Type B pancreatic cell (in vitro differentiated cells): Measurements from ENCODE around the gene SH3D19. TPM values are rescaled to one million over a fixed set of nuclear protein-coding genes. Genes with fewer than 3 reads are reported as not detected.

Experiments used
- DNase-seq: peaks from one replicate; pipeline ENCODE4 v3.0.0; 2021; ENCODE audit warnings: mixed read lengths; ENCODE audit not compliant: unreplicated experiment; ENCODE audit errors: extremely low spot score
- H3K27ac Mint-ChIP-seq: 2 replicates; pipeline ENCODE4 v1.8.0; 2021; ENCODE audit warnings: mild to moderate bottlenecking, mixed read lengths
- H3K27me3 Mint-ChIP-seq: 2 replicates; pipeline ENCODE4 v1.8.0; 2021; ENCODE audit warnings: mixed read lengths
- H3K36me3 Mint-ChIP-seq: 2 replicates; pipeline ENCODE4 v1.8.0; 2021; ENCODE audit warnings: mixed read lengths
- H3K4me1 Mint-ChIP-seq: one replicate; pipeline ENCODE4 v1.8.0; 2021; ENCODE audit warnings: mixed read lengths; ENCODE audit not compliant: unreplicated experiment
- H3K4me3 Mint-ChIP-seq: 2 replicates; pipeline ENCODE4 v1.8.0; 2021; ENCODE audit warnings: mild to moderate bottlenecking, mixed read lengths
- H3K9me3 Mint-ChIP-seq: 2 replicates; pipeline ENCODE4 v1.8.0; 2021; ENCODE audit warnings: mixed read lengths
- CTCF ChIP-seq: fragments of 200-600 bp; sonication (generic); conservative IDR thresholded peaks from 2 replicates; pipeline ENCODE4 v1.5.0; 2021; ENCODE audit warnings: antibody characterized with exemption, mild to moderate bottlenecking
- total RNA-seq: library from RNA; stranded (reverse); gene quantifications from 2 replicates; pipeline ENCODE4 v1.2.1, GENCODE V29; 2021; ENCODE audit warnings: low replicate concordance

The SH3D19 gene
- total RNA-seq, 1 donor from 2014 or later: 24.3 TPM

- no peaks in the 10 kb centered on the region for H3K9me3 Mint-ChIP-seq
- no peak overlapping the region for H3K27ac Mint-ChIP-seq
- DNase-seq: no peak
- TF ChIP-seq CTCF: no peak
- no peaks in the 10 kb centered on the region for H3K27me3 Mint-ChIP-seq
- H3K4me1 Mint-ChIP-seq: no peaks in the 10 kb centered on the region
- no peak overlapping the region for H3K4me3 Mint-ChIP-seq
- H3K36me3 Mint-ChIP-seq: peaks cover 8% of the 10 kb centered on the region
These were observed 195.6 kb downstream of the SH3D19 start for GRCh38 chr4:151129796-151130195.

- H3K27ac Mint-ChIP-seq: peak overlapping the region; percentile 10
- peak; percentile 87 for TF ChIP-seq CTCF
- no peaks in the 10 kb centered on the region for H3K9me3 Mint-ChIP-seq
- peaks cover 6% of the 10 kb centered on the region for H3K4me1 Mint-ChIP-seq
- no peak overlapping the region for H3K4me3 Mint-ChIP-seq
- peaks cover 7% of the 10 kb centered on the region for H3K36me3 Mint-ChIP-seq
- H3K27me3 Mint-ChIP-seq: no peaks in the 10 kb centered on the region
- no peak for DNase-seq
These were observed 207.9 kb downstream of the SH3D19 start for GRCh38 chr4:151117371-151117962.

- H3K36me3 Mint-ChIP-seq: peaks cover 4% of the 10 kb centered on the region
- TF ChIP-seq CTCF: no peak
- no peaks in the 10 kb centered on the region for H3K27me3 Mint-ChIP-seq
- DNase-seq: no peak
- no peaks in the 10 kb centered on the region for H3K9me3 Mint-ChIP-seq
- no peak overlapping the region for H3K4me3 Mint-ChIP-seq
- no peak overlapping the region for H3K27ac Mint-ChIP-seq
- H3K4me1 Mint-ChIP-seq: peaks cover 6% of the 10 kb centered on the region
These were observed 210.4 kb downstream of the SH3D19 start for GRCh38 chr4:151114986-151115385.

GRCh38 chr4:151114338-151114737 lies 211.1 kb downstream of the SH3D19 start:
- Mint-ChIP-seq H3K27me3 (no peaks in the 10 kb centered on the region), H3K4me1 (peaks cover 6% of the 10 kb centered on the region), H3K9me3 (no peaks in the 10 kb centered on the region), H3K36me3 (peaks cover 4% of the 10 kb centered on the region), H3K4me3 (no peak overlapping the region), H3K27ac (no peak overlapping the region)
- TF ChIP-seq CTCF: no peak
- DNase-seq: no peak

- Mint-ChIP-seq H3K27ac (no peak overlapping the region), H3K27me3 (no peaks in the 10 kb centered on the region), H3K4me3 (no peak overlapping the region), H3K9me3 (no peaks in the 10 kb centered on the region), H3K4me1 (no peaks in the 10 kb centered on the region), H3K36me3 (peaks cover 15% of the 10 kb centered on the region)
- no peak for TF ChIP-seq CTCF
- DNase-seq: no peak
These were observed 215.2 kb downstream of the SH3D19 start for GRCh38 chr4:151110236-151110635.

GRCh38 chr4:151107063-151107462 lies 218.3 kb downstream of the SH3D19 start:
- Mint-ChIP-seq H3K36me3 (peaks cover 37% of the 10 kb centered on the region), H3K4me3 (no peak overlapping the region), H3K4me1 (peaks cover 7% of the 10 kb centered on the region), H3K27ac (peak overlapping the region; percentile 13), H3K27me3 (no peaks in the 10 kb centered on the region), H3K9me3 (no peaks in the 10 kb centered on the region)
- no peak for DNase-seq
- TF ChIP-seq CTCF: no peak
